CD4-positive, alpha-beta T cell (primary cell): ENCODE measurements around the gene RASD2. TPM values are rescaled to one million over a fixed set of nuclear protein-coding genes. Genes with fewer than 3 reads are reported as not detected.
"Not testable (repeated sequence)": the region's sequence is repeated elsewhere in the genome, so short reads cannot be mapped to it uniquely, and the experiment has no call there.

Experiments used
- ATAC-seq: fragments of 200-7000 bp; cut with Tn5 transposase; one replicate; pipeline ENCODE4 v1.10.0; 2022; ENCODE audit warnings: mild to moderate bottlenecking; ENCODE audit not compliant: poor library complexity
- CTCF ChIA-PET: fragments of 350-600 bp; sonication (Branson Sonifier 250); formaldehyde crosslinking; loops from one replicate; lab custom pipeline; 2021; ENCODE audit warnings: antibody characterized with exemption, inconsistent platforms; lab: Charles Lee
- POLR2A ChIA-PET: fragments of 350-600 bp; sonication (Branson Sonifier 250); formaldehyde crosslinking; loops from one replicate; lab custom pipeline; 2021; ENCODE audit warnings: antibody characterized with exemption, inconsistent platforms; lab: Charles Lee
- DNase-seq, 14 experiments: peaks; one replicate each; pipeline ENCODE4 v3.0.0-alpha.2; 2013 to 2020; ENCODE audit warnings: mixed read lengths in 2 of 14
- H3K27ac ChIP-seq, 2 donors: one replicate each; pipeline versions ENCODE4 v1.5.1 to v1.7.0; 2013; ENCODE audit warnings: low read length in 2 of 2, low read depth in 1 of 2, mild to moderate bottlenecking in 1 of 2
- H3K27me3 ChIP-seq, 2 experiments: 1 replicate in 1 of 2; 2 replicates in 1 of 2; pipeline versions ENCODE4 v1.6.1 to v1.7.0; 2013; ENCODE audit warnings: low read length in 2 of 2, control low read depth in 1 of 2, mild to moderate bottlenecking in 1 of 2, moderate library complexity in 1 of 2; ENCODE audit not compliant: insufficient read depth in 2 of 2, control insufficient read depth in 1 of 2
- H3K36me3 ChIP-seq: one replicate; pipeline ENCODE4 v1.6.1; 2013; ENCODE audit warnings: low read length, control low read depth; ENCODE audit not compliant: insufficient read depth
- H3K4me1 ChIP-seq: one replicate; pipeline ENCODE4 v1.6.1; 2013; ENCODE audit warnings: low read length, control low read depth; ENCODE audit not compliant: insufficient read depth
- H3K4me3 ChIP-seq: one replicate; pipeline ENCODE4 v1.5.1; 2013; ENCODE audit warnings: mild to moderate bottlenecking, low read length, moderate library complexity
- H3K9me3 ChIP-seq, 2 experiments: 1 replicate in 1 of 2; 2 replicates in 1 of 2; pipeline versions ENCODE4 v1.6.1 to v1.7.0; 2013; ENCODE audit warnings: low read length in 2 of 2, mild to moderate bottlenecking in 2 of 2, control low read depth in 1 of 2, moderate library complexity in 1 of 2; ENCODE audit not compliant: control insufficient read depth in 1 of 2, insufficient read depth in 1 of 2
- H3K27ac Mint-ChIP-seq: one replicate; pipeline ENCODE4 v1.8.0; 2020; ENCODE audit warnings: mixed read lengths
- H3K27me3 Mint-ChIP-seq: one replicate; pipeline ENCODE4 v1.8.0; 2021; ENCODE audit warnings: mixed read lengths
- H3K36me3 Mint-ChIP-seq: one replicate; pipeline ENCODE4 v1.8.0; 2021; ENCODE audit warnings: low read depth, mixed read lengths
- H3K4me1 Mint-ChIP-seq: one replicate; pipeline ENCODE4 v1.8.0; 2021; ENCODE audit warnings: low read depth, mixed read lengths
- H3K4me3 Mint-ChIP-seq: one replicate; pipeline ENCODE4 v1.8.0; 2020; ENCODE audit warnings: mild to moderate bottlenecking, mixed read lengths
- H3K9me3 Mint-ChIP-seq: one replicate; pipeline ENCODE4 v1.8.0; 2020; ENCODE audit warnings: mixed read lengths
- CTCF ChIP-seq: fragments of 200-600 bp; IDR thresholded peaks from one replicate; pipeline ENCODE4 v1.8.0; 2022; ENCODE audit warnings: antibody characterized with exemption, mild to moderate bottlenecking
- intact Hi-C, 2 experiments: fragments of 100-400 bp; cut with DNase I in 1 of 2; cut with micrococcal nuclease in 1 of 2; formaldehyde crosslinking; loops; one replicate each; pipeline versions ENCODE4 v1.15.1 to v1.9.0; 2023 to 2025; cut with DNase I, micrococcal nuclease
- total RNA-seq, 174 experiments: library from RNA in 2 of 174; stranded (reverse) in 2 of 174; gene quantifications; one replicate each; pipeline ENCODE4 v1.2.3 and lab custom pipeline; 2021 to 2026

The RASD2 gene
- total RNA-seq, 2 experiments from 2014 or later = 1.4 to 1.6 TPM

- no peak for TF ChIP-seq CTCF
- intact Hi-C loops = no loop called here
- CTCF ChIA-PET = no interaction called here
- H3K36me3 ChIP-seq = no peaks in the 10 kb centered on the region
- H3K27me3 ChIP-seq = peaks cover 0 to 7% of the 10 kb centered on the region in 2 experiments
- DNase-seq (no peak), ATAC-seq (no peak)
- Mint-ChIP-seq H3K27ac (no peak overlapping the region), H3K27me3 (peaks cover 21% of the 10 kb centered on the region), H3K4me3 (no peak overlapping the region), H3K4me1 (no peaks in the 10 kb centered on the region), H3K36me3 (no peaks in the 10 kb centered on the region), H3K9me3 (no peaks in the 10 kb centered on the region)
- no peak overlapping the region for H3K4me3 ChIP-seq
- H3K9me3 ChIP-seq = peaks cover 0 to 4% of the 10 kb centered on the region in 2 experiments
- no peaks in the 10 kb centered on the region for H3K4me1 ChIP-seq
- no peak overlapping the region for H3K27ac ChIP-seq
- POLR2A ChIA-PET = no interaction called here
Observed at GRCh38 chr22:35510481-35510934, 30.1 kb upstream of the RASD2 start.

- H3K9me3 Mint-ChIP-seq = no peaks in the 10 kb centered on the region
- intact Hi-C loops = no loop called here
- no peaks in the 10 kb centered on the region for H3K4me1 Mint-ChIP-seq
- H3K9me3 ChIP-seq = peaks cover 0 to 4% of the 10 kb centered on the region in 2 experiments
- H3K4me3 Mint-ChIP-seq = no peak overlapping the region
- H3K36me3 ChIP-seq = no peaks in the 10 kb centered on the region
- H3K27me3 Mint-ChIP-seq = peaks cover 21% of the 10 kb centered on the region
- DNase-seq (no peak), ATAC-seq (no peak)
- POLR2A ChIA-PET = no interaction called here
- TF ChIP-seq CTCF = no peak
- CTCF ChIA-PET = no interaction called here
- no peaks in the 10 kb centered on the region for H3K36me3 Mint-ChIP-seq
- H3K27ac ChIP-seq = no peak overlapping the region
- H3K27me3 ChIP-seq = peaks cover 0 to 7% of the 10 kb centered on the region in 2 experiments
- no peak overlapping the region for H3K27ac Mint-ChIP-seq
- no peaks in the 10 kb centered on the region for H3K4me1 ChIP-seq
- no peak overlapping the region for H3K4me3 ChIP-seq
Observed at GRCh38 chr22:35510951-35511350, 29.7 kb upstream of the RASD2 start.

GRCh38 chr22:35514366-35514765, 26.3 kb upstream of the RASD2 start:
- no peaks in the 10 kb centered on the region for H3K9me3 Mint-ChIP-seq
- Histone ChIP-seq H3K4me3 (no peak overlapping the region), H3K27ac (no peak overlapping the region), H3K36me3 (no peaks in the 10 kb centered on the region), H3K4me1 (no peaks in the 10 kb centered on the region), H3K9me3 (peaks cover 0 to 4% of the 10 kb centered on the region in 2 experiments), H3K27me3 (peaks cover 4 to 8% of the 10 kb centered on the region in 2 experiments)
- intact Hi-C loops = no loop called here
- ATAC-seq = no peak
- peaks cover 32% of the 10 kb centered on the region for H3K27me3 Mint-ChIP-seq
- no peaks in the 10 kb centered on the region for H3K4me1 Mint-ChIP-seq
- H3K4me3 Mint-ChIP-seq = no peak overlapping the region
- H3K27ac Mint-ChIP-seq = no peak overlapping the region
- DNase-seq = no peak
- POLR2A ChIA-PET = no interaction called here
- CTCF ChIA-PET = no interaction called here
- no peaks in the 10 kb centered on the region for H3K36me3 Mint-ChIP-seq
- no peak for TF ChIP-seq CTCF

GRCh38 chr22:35515952-35516351, 24.7 kb upstream of the RASD2 start:
- H3K36me3 ChIP-seq, H3K9me3 ChIP-seq, H3K4me3 ChIP-seq, CTCF ChIA-PET, ATAC-seq, H3K4me3 Mint-ChIP-seq, H3K36me3 Mint-ChIP-seq, intact Hi-C loops, H3K27ac ChIP-seq, H3K4me1 Mint-ChIP-seq, H3K27me3 ChIP-seq, POLR2A ChIA-PET, H3K27ac Mint-ChIP-seq, DNase-seq, H3K9me3 Mint-ChIP-seq, H3K4me1 ChIP-seq: not testable (repeated sequence)
- peaks cover 43% of the 10 kb centered on the region for H3K27me3 Mint-ChIP-seq
